Measurements from ENCODE around the gene CDC42BPB.

CDC42BPB gene

GRCh38 chr14:102889615-102890014, 167.7 kb downstream of the CDC42BPB start:
- no peak for DNase-seq

- DNase-seq = no peak
These were observed 168.6 kb downstream of the CDC42BPB start for GRCh38 chr14:102888748-102889147.

GRCh38 chr14:102885737-102886447, 171.5 kb downstream of the CDC42BPB start:
- no peak for DNase-seq

DNA sequence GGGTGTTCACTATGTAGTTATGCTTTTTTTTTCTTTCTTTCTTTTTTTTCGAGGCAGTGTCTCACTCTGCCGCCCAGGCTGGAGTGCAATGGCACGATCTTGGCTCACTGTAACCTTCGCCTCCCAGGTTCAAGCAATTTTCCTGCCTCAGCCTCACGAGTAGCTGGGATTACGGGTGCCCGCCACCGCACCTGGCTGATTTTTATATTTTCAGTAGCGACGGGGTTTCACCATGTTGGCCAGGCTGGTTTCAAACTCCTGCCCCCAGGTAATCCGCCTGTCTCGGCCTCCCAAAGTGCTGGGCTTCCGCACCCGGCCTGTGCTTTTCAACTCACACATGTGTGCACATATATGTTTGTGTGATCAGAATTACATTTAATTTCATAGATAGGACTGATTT, 173.8 kb downstream of the CDC42BPB start:
- DNase-seq = no peak

GRCh38 chr14:102883089-102883541, 174.2 kb downstream of the CDC42BPB start:
- DNase-seq = no peak

All from stimulated activated naive CD4-positive, alpha-beta T cell (primary cell).